ENCODE data around the gene AMHR2.

The AMHR2 gene

GRCh38 chr12:53462935-53463334 is 39.3 kb downstream of the AMHR2 start:
- DNase-seq (ENCODE audit: low read depth), result no peak
- no peak for TF ChIP-seq CTCF (IDR thresholded peaks at IDR 0.05; ENCODE audit: low read depth, low read length, missing control alignments)
- H3K4me3 ChIP-seq (ENCODE audit: low read depth, low read length), result no peak overlapping the region
- in situ Hi-C loops (cut with HindIII; ENCODE audit: low sequenced_read_pairs), result no loop called here

GRCh38 chr12:53463802-53464560 is 40.3 kb downstream of the AMHR2 start:
- in situ Hi-C loops (cut with HindIII; ENCODE audit: low sequenced_read_pairs), result no loop called here
- no peak overlapping the region for H3K4me3 ChIP-seq (ENCODE audit: low read depth, low read length)
- DNase-seq (ENCODE audit: low read depth), result no peak
- TF ChIP-seq CTCF (IDR thresholded peaks at IDR 0.05; ENCODE audit: low read depth, low read length, missing control alignments), result no peak

GRCh38 chr12:53464685-53465418 is 41.2 kb downstream of the AMHR2 start:
- in situ Hi-C loops (cut with HindIII; ENCODE audit: low sequenced_read_pairs), result no loop called here
- no peak for DNase-seq (ENCODE audit: low read depth)
- no peak for TF ChIP-seq CTCF (IDR thresholded peaks at IDR 0.05; ENCODE audit: low read depth, low read length, missing control alignments)
- H3K4me3 ChIP-seq (ENCODE audit: low read depth, low read length), result no peak overlapping the region

GRCh38 chr12:53465679-53466078 is 42.0 kb downstream of the AMHR2 start:
- TF ChIP-seq CTCF (IDR thresholded peaks at IDR 0.05; ENCODE audit: low read depth, low read length, missing control alignments), result no peak
- H3K4me3 ChIP-seq (ENCODE audit: low read depth, low read length), result no peak overlapping the region
- no peak for DNase-seq (ENCODE audit: low read depth)
- in situ Hi-C loops (cut with HindIII; ENCODE audit: low sequenced_read_pairs), result no loop called here

- no peak for DNase-seq (ENCODE audit: low read depth)
- no peak overlapping the region for H3K4me3 ChIP-seq (ENCODE audit: low read depth, low read length)
- no peak for TF ChIP-seq CTCF (IDR thresholded peaks at IDR 0.05; ENCODE audit: low read depth, low read length, missing control alignments)
- in situ Hi-C loops (cut with HindIII; ENCODE audit: low sequenced_read_pairs), result no loop called here
Observed at GRCh38 chr12:53466640-53467039, 43.0 kb downstream of the AMHR2 start.

GRCh38 chr12:53467082-53467481 is 43.4 kb downstream of the AMHR2 start:
- TF ChIP-seq CTCF (IDR thresholded peaks at IDR 0.05; ENCODE audit: low read depth, low read length, missing control alignments), result no peak

More at GRCh38 chr12:53467082-53467481, 43.4 kb downstream of the AMHR2 start:
- in situ Hi-C loops (cut with HindIII; ENCODE audit: low sequenced_read_pairs), result no loop called here
- DNase-seq (ENCODE audit: low read depth), result no peak
- no peak overlapping the region for H3K4me3 ChIP-seq (ENCODE audit: low read depth, low read length)
